Measurements from ENCODE around the gene CIPC.

- no peak for TF ChIP-seq SETDB1 (IDR thresholded peaks at IDR 0.05; ENCODE audit: low read length)
- TF ChIP-seq SMC3 (conservative IDR thresholded peaks at IDR 0.05; ENCODE audit: insufficient read depth, low read depth, low read length): peak; percentile 95
These were observed 30.2 kb upstream of the CIPC start for GRCh38 chr14:77067632-77068516.
